Measurements from ENCODE around the gene RNF151. TPM values are rescaled to one million over a fixed set of nuclear protein-coding genes. Genes with fewer than 3 reads are reported as not detected.

Gene RNF151
- total and polyA plus RNA-seq, 2 of the 13 experiments (the other 11 are each of a cell fraction or from before 2014, with no cell fraction given) = not detected

GRCh38 chr16:2015117-2015946 lies 48.7 kb downstream of the RNF151 start (continued):
- TF ChIP-seq ARID4A (CRISPR knock-in tag; IDR thresholded peaks at IDR 0.05; ENCODE audit: borderline replicate concordance) (peak; percentile 46; the same call in 1 of the 2 replicates), MTA3 (CRISPR knock-in tag; IDR thresholded peaks at IDR 0.05) (no peak), CC2D1A (CRISPR knock-in tag; IDR thresholded peaks at IDR 0.05) (no peak), SNAPC5 (CRISPR knock-in tag; IDR thresholded peaks at IDR 0.05; ENCODE audit: borderline replicate concordance) (no peak), DNMT3B (CRISPR knock-in tag; conservative IDR thresholded peaks at IDR 0.05) (no peak), ZNF274 (CRISPR knock-in tag; IDR thresholded peaks at IDR 0.05) (no peak), CSRNP2 (CRISPR knock-in tag; conservative IDR thresholded peaks at IDR 0.05; ENCODE audit: low read depth) (no peak), BCLAF1 (IDR thresholded peaks at IDR 0.05) (no peak), KLF15 (CRISPR knock-in tag; IDR thresholded peaks at IDR 0.05; ENCODE audit: borderline replicate concordance) (no peak), TERF1 (CRISPR knock-in tag; IDR thresholded peaks at IDR 0.05) (no peak), IRF1 (CRISPR knock-in tag; IDR thresholded peaks at IDR 0.05; ENCODE audit: low read depth) (no peak), KDM6A (CRISPR knock-in tag; IDR thresholded peaks at IDR 0.05; ENCODE audit: low read depth) (no peak), ERF (CRISPR knock-in tag; IDR thresholded peaks at IDR 0.05) (peak; percentile 28; the same call in 1 of the 2 replicates), ZNF768 (CRISPR knock-in tag; IDR thresholded peaks at IDR 0.05) (no peak), MXD3 (CRISPR knock-in tag; IDR thresholded peaks at IDR 0.05) (no peak), ZNF383 (CRISPR knock-in tag; IDR thresholded peaks at IDR 0.05; ENCODE audit: borderline replicate concordance) (no peak), SMC3 (IDR thresholded peaks at IDR 0.05; ENCODE audit: low read length) (no peak), ZBTB42 (CRISPR knock-in tag; IDR thresholded peaks at IDR 0.05) (no peak)

All from HepG2 (cell line).